PC-3 (cell line): ENCODE measurements around the gene MAD1L1.
"Not testable (repeated sequence)": the region's sequence is repeated elsewhere in the genome, so short reads cannot be mapped to it uniquely, and the experiment has no call there.

Experiments
- EZH2phosphoT487 ChIP-seq: fragments of 300-600 bp; sonication (generic); IDR thresholded peaks from 2 replicates; pipeline ENCODE4 v1.6.1; 2018; ENCODE audit warnings: mild to moderate bottlenecking, antibody characterized with exemption, low read length, borderline replicate concordance
- TF ChIP-seq, protein P1 (sequence below): fragments of 300-600 bp; sonication (generic); conservative IDR thresholded peaks from 2 replicates; pipeline ENCODE4 v1.5.1; 2017; ENCODE audit warnings: antibody characterized with exemption, low read depth, mild to moderate bottlenecking, low read length

DNA sequence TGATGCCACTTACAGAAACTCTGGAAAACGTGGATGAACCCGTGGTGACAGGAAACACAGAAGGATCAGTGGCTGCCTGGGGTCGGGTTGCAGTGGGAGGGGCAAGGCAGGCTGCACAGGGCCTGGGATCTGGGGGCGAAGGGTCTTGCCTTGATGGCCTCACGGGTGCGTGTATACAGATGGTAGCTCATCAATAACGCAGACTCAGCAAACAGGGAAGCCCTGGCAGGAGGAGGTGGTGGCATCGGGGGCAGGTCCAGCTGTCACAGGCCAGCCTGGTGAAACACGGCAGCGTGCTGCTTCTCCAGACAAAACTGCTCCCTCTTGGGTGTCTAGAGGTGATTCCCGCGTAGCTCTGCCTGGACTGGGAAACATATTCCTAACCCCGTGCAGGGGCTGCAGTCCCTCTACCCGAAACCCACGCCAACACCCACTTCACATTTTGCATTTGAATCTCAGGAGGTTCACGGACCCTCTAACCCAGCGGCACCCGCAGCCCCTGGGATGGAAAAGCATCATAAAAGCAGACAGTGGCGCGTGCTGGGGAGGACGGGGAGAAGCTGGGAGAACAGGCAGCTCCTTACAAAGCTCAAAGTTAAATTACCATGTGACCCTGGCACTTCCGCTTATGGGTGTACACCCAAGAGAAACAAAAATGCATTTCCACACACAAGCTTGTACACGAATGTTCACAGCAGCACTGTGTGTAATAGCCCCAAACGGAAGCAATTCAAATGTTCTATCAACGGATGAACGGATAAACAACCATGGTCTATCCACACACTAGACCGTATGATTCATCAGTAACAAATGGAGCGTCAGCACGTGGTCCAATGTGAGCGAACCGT lies 394.8 kb downstream of the MAD1L1 start:
- TF ChIP-seq EZH2phosphoT487: not testable (repeated sequence)
- TF ChIP-seq, protein P1, sequence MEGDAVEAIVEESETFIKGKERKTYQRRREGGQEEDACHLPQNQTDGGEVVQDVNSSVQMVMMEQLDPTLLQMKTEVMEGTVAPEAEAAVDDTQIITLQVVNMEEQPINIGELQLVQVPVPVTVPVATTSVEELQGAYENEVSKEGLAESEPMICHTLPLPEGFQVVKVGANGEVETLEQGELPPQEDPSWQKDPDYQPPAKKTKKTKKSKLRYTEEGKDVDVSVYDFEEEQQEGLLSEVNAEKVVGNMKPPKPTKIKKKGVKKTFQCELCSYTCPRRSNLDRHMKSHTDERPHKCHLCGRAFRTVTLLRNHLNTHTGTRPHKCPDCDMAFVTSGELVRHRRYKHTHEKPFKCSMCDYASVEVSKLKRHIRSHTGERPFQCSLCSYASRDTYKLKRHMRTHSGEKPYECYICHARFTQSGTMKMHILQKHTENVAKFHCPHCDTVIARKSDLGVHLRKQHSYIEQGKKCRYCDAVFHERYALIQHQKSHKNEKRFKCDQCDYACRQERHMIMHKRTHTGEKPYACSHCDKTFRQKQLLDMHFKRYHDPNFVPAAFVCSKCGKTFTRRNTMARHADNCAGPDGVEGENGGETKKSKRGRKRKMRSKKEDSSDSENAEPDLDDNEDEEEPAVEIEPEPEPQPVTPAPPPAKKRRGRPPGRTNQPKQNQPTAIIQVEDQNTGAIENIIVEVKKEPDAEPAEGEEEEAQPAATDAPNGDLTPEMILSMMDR: not testable (repeated sequence)
